Omental fat pad (tissue), 4 donors: ENCODE results near the gene PITPNM3. TPM values are rescaled to one million over a fixed set of nuclear protein-coding genes. Genes with fewer than 3 reads are reported as not detected.

ENCODE experiments used
- ATAC-seq: fragments of 150-250 bp; one replicate; pipeline ENCODE4 v1.9.1; 2016; ENCODE audit warnings: mild to moderate bottlenecking, moderate library complexity; ENCODE audit not compliant: low FRiP score
- DNase-seq: peaks from one replicate; pipeline ENCODE4 v3.0.0-alpha.2; 2019; ENCODE audit warnings: low spot score
- total RNA-seq, 4 donors: library from RNA; depleted of rRNA; stranded (reverse); fragments of >200 nt; gene quantifications; one replicate each; pipeline ENCODE4 v1.1.0, GENCODE V29; 2016
- TF ChIP-seq, protein P1 (sequence below), 3 donors: fragments of 450-650 bp; IDR thresholded peaks; one replicate each; pipeline ENCODE4 v1.5.1; 2016 to 2017; ENCODE audit warnings: antibody characterized with exemption in 3 of 3, mild to moderate bottlenecking in 3 of 3, moderate library complexity in 2 of 3

The PITPNM3 gene
- total RNA-seq, 4 donors from 2014 or later, result 0.82 to 3.5 (median 2.5) TPM

DNA sequence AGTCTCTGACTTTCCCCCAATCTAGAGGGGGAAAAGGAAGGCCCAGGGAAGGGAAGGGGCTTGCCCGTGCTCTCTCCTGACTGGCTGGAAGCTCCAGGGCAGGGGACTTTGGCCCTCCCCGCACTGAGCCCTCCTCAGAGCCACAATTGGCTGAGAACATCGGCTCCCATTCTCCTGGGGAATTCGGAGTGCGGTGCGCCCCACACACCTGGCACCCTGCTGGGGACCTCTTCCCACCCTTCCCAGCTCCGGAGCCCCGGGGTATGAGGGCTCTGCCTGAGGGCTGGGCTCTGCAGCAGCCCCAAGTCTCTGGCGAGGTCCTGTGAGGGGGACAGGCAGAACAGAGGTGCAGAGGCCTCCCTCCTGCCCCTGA lies 76.1 kb downstream of the PITPNM3 start:
- ATAC-seq (no peak), DNase-seq (no peak)
- TF ChIP-seq, protein P1, sequence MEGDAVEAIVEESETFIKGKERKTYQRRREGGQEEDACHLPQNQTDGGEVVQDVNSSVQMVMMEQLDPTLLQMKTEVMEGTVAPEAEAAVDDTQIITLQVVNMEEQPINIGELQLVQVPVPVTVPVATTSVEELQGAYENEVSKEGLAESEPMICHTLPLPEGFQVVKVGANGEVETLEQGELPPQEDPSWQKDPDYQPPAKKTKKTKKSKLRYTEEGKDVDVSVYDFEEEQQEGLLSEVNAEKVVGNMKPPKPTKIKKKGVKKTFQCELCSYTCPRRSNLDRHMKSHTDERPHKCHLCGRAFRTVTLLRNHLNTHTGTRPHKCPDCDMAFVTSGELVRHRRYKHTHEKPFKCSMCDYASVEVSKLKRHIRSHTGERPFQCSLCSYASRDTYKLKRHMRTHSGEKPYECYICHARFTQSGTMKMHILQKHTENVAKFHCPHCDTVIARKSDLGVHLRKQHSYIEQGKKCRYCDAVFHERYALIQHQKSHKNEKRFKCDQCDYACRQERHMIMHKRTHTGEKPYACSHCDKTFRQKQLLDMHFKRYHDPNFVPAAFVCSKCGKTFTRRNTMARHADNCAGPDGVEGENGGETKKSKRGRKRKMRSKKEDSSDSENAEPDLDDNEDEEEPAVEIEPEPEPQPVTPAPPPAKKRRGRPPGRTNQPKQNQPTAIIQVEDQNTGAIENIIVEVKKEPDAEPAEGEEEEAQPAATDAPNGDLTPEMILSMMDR (IDR thresholded peaks at IDR 0.05), result no peak

DNA sequence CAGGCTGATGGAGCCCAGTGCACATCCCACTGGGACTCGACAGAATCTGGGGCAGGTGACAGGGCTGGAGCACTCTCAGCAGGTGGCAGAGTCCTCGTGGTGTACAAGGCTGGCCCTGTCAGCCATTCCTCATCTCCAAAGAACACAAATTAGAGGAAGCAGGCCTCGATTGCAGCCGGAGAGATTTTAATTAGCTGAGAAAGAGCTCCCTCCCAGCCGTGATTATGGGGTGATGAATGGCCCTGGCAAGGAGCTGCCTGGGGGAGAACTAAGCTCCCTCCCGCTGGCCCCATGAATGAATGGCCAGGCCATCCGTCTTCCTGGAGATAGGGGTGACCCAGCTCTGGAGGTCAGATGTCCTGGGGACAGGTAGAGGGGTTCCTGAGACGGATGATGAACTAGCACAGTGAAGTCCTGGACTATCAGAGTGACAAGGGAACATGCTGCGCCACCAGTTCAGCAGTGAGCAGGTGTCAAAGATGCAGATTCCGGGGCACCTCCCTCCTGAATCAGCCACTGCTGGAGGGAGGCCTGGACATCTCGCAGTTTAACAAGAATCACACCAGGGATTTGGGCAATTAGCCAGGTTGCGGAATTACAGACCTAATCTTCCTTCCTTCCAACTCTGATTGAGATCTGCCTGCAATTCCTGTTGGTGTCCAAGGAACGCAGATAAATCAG lies 76.6 kb downstream of the PITPNM3 start:
- ATAC-seq (no peak), DNase-seq (no peak)
- TF ChIP-seq, protein P1 (IDR thresholded peaks at IDR 0.05), result no peak

DNA sequence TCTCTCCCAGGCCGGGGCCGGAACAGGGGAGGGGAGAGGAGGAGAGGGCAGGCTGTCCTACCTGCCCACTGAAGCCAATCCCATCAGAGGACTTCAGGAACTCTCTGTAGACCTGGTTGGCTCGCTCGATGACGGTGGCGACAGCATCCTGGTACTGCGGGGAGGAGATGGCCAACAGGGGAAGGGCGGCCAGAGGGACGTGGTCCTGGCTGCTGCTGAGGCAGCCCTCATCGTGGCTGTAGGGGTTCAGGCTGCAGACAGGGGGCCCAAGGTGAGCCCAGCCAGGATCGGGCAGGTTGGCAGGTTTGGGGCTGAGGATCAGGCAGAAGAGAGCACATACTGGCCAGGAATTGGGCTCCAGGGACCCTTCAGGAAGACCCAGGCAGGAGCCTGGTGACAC lies 77.9 kb downstream of the PITPNM3 start:
- DNase-seq (no peak), ATAC-seq (no peak)
- TF ChIP-seq, protein P1 (IDR thresholded peaks at IDR 0.05), result no peak

DNA sequence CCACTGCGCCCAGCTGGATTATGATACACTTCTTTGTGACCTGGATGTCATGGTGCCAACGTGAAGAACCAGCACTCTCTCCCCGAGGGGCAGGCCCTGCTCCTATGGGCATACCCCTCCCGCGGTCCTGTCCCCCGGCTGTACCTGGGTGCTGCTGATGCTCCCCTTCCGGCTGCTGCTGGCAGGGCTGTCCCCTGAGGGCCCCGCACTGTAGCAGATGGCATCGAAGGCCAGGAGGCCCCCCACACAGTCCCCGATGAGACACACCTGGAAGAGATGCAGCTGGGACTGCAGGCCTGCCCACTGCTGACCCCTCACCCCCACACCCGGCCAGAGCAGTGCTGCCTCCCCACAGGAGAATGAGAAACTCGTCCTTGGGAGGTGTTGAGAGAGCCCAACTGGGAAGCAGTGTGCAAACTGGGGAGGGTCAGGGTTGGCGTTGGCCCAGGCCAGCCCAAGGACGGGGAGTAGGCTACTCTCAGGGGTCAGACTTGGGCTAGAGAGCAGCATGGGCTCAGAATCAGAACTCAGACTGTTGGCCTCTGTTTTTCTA lies 78.4 kb downstream of the PITPNM3 start:
- DNase-seq (no peak), ATAC-seq (no peak)
- TF ChIP-seq, protein P1 (IDR thresholded peaks at IDR 0.05), result no peak

DNA sequence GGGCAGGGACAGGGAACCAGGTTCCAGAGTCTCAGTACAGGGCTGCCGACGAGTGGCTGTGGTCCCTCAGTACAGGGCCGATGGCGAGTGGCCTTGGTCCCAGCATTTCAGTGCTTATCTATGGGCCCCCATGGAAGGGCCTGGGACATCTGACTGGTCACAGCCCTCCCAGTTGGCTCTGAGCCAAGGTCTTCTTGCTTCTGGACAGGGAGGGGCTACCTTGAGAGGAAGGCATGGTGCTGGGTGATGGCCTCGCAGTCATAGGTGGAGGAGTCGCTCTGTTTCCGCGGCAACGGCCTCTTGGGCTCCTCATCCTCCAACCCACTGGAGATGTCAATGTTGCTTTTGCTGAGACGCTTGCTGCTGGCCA lies 79.6 kb downstream of the PITPNM3 start:
- no peak for DNase-seq
- TF ChIP-seq, protein P1 (IDR thresholded peaks at IDR 0.05), result no peak
- ATAC-seq, result no peak

DNA sequence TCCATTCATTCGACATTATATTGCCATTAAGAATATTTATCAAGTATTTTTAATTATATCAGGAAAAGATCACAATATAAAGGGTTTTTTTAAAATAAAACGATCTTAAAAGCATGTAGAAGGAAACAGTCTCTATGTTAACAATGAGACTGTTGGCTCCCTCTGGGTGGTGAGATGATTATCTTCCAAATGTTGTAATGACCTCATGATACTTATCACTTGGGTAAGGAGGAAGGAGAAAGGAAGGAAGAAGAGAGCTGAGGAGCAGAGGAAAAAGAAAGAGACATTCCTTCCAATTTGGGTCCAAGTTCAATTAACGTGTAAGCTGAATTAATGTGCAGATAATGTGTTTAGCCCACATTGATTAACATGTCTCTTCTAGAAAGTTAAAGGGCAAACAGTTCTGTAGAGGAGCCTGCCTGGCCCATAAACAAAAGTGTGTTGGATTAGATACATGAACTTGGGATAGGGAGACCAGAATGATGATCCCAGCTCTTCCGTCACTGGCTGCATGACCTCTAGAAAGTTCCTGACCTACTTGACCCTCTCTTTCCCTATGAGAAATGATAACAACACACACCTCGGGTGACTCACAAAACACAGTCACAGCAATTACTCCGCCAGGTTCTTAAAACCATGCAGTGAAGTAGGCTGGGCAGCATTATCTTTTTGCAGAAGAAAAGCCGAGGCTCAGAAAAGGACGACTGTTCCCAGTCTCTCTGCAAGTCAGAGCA lies 80.1 kb downstream of the PITPNM3 start:
- TF ChIP-seq, protein P1 (IDR thresholded peaks at IDR 0.05), result no peak
- ATAC-seq (no peak), DNase-seq (no peak)
